ENCODE measurements around the gene SFRP5. TPM values are rescaled to one million over a fixed set of nuclear protein-coding genes. Genes with fewer than 3 reads are reported as not detected.

SFRP5 gene
- total RNA-seq, 1 donor from 2014 or later, result not detected

DNA sequence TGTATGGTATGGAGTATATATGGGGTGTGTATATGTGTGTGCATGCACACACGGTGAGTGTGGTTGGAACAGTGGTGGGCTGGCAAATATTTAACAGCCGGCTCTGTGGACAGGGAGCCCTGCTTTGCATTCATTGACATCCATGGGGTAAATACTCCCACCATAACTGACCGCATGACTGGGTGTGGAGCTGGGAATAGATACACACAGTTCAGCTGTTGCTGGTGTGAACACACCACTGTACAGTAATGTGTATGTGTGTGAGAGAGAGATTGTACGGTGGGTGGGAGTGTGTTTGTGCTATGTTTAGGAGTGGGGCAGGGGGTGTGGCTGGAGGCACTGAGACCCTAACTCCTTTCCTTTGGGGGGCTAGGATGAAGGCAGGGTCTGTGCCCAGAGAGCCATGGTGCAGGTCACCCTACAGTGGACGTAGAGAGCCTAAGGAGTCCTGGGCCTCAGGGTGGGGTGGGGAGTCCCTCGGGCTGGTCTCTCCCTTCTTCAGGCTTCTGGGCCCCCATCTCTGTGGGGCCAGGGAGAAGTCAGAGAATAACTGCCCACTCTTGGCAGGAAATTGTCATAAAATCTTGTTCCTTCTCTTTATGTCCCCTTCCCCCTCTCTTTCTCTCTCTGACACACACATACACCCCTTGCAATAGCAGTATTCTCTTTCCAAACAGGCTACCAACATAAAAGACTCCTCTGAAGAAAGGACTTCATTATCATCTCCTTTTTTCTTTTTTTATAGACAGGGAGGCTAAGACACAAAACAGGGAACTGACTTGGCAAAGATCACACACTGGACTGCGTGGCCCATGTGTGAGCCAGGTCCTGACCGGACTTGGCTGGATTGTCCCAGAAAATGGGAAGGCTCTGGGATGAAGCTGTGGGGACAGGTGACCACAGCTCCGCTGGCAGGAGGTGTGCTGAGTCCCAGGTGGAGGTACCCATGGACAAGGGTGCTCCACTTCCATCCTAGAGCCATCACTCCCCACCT is 3.2 kb downstream of the SFRP5 start:
- peaks cover 61% of the 10 kb centered on the region for H3K27me3 ChIP-seq
- no peak overlapping the region for H3K4me3 Mint-ChIP-seq

DNA sequence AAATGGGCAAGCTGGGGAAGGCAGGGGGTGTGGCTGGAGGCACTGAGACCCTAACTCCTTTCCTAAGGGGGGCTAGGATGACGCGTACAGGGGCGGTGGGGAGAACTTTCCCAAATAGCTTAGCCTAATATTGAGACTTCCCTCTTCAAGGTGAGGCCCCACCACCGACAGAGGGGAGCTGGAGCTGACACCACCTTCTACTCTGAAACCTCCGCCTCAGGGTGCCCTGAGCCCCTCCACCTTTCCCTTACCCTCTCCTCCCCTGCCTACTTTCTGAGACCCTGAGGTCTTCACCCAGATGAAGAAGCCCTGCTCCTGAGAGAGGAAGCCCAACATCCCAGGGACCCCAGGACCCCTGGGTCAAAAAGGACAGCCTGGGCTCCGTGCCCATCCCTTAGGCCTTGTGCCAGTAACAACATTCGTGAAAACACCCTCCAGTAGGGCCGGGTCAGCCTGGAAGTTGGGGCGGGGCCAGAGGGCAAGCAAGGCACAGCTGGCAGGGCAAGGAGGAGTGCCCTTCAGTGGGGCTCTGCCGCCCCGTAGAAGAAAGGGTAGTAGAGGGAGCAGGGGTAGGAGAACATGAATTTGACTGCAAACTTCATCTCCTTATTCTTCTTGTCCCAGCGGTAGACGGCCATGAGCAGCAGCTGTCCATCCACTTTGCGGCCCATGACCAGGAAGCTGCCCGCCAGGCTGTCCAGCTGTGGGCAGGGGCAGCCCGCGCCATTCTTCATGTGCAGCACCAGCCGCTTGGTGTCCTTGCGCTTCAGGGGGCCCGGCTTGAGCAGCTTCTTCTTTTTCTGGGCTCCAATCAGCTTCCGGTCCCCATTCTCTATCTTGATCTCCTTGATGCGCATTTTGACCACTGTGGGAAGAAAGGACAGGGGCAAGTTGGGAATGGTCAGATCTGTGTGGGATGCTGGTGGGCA is 4.5 kb downstream of the SFRP5 start:
- Histone ChIP-seq H3F3A (ENCODE audit: low read depth) (peaks cover 17% of the 10 kb centered on the region), H2AFZ (replicated peaks) (no peak overlapping the region), H3K9me3 (ENCODE audit: low read depth) (no peaks in the 10 kb centered on the region), H3K4me3 (no peak overlapping the region), H3K4me2 (no peak overlapping the region), H3K27me3 (peaks cover 47% of the 10 kb centered on the region), H3K9ac (no peak overlapping the region), H4K20me1 (ENCODE audit: low read depth) (peaks cover 37% of the 10 kb centered on the region), H3K4me1 (peaks cover 14% of the 10 kb centered on the region), H3K27ac (no peak overlapping the region), H3K79me2 (ENCODE audit: low read depth) (no peaks in the 10 kb centered on the region), H3K36me3 (no peaks in the 10 kb centered on the region)
- H3K4me3 Mint-ChIP-seq, result no peak overlapping the region
- peaks cover 2% of the 10 kb centered on the region for H3K36me3 Mint-ChIP-seq
- no peaks in the 10 kb centered on the region for H3K9me3 Mint-ChIP-seq
- no peak for DNase-seq (ENCODE audit: low spot score)
- H3K4me1 Mint-ChIP-seq, result peaks cover 18% of the 10 kb centered on the region
- TF ChIP-seq, protein P1, sequence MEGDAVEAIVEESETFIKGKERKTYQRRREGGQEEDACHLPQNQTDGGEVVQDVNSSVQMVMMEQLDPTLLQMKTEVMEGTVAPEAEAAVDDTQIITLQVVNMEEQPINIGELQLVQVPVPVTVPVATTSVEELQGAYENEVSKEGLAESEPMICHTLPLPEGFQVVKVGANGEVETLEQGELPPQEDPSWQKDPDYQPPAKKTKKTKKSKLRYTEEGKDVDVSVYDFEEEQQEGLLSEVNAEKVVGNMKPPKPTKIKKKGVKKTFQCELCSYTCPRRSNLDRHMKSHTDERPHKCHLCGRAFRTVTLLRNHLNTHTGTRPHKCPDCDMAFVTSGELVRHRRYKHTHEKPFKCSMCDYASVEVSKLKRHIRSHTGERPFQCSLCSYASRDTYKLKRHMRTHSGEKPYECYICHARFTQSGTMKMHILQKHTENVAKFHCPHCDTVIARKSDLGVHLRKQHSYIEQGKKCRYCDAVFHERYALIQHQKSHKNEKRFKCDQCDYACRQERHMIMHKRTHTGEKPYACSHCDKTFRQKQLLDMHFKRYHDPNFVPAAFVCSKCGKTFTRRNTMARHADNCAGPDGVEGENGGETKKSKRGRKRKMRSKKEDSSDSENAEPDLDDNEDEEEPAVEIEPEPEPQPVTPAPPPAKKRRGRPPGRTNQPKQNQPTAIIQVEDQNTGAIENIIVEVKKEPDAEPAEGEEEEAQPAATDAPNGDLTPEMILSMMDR (IDR thresholded peaks at IDR 0.05), result no peak
- TF ChIP-seq EZH2phosphoT487 (IDR thresholded peaks at IDR 0.05), result no peak
- no peak for TF ChIP-seq EZH2 (IDR thresholded peaks at IDR 0.05)
- peaks cover 27% of the 10 kb centered on the region for H3K27me3 Mint-ChIP-seq (ENCODE audit: insufficient read depth, low read depth)
- H3K27ac Mint-ChIP-seq, result no peak overlapping the region

More for the DNA sequence above, 3.2 kb downstream of the SFRP5 start:
- H4K20me1 ChIP-seq (ENCODE audit: low read depth), result peaks cover 30% of the 10 kb centered on the region
- TF ChIP-seq EZH2 (IDR thresholded peaks at IDR 0.05), result no peak
- TF ChIP-seq, protein P1 (IDR thresholded peaks at IDR 0.05), result no peak
- TF ChIP-seq EZH2phosphoT487 (IDR thresholded peaks at IDR 0.05), result no peak
- no peak overlapping the region for H3K27ac ChIP-seq
- peaks cover under 1% of the 10 kb centered on the region for H3K4me1 ChIP-seq
- no peak for DNase-seq (ENCODE audit: low spot score)
- no peaks in the 10 kb centered on the region for H3K9me3 ChIP-seq (ENCODE audit: low read depth)
- Mint-ChIP-seq H3K9me3 (no peaks in the 10 kb centered on the region), H3K27me3 (ENCODE audit: insufficient read depth, low read depth) (peaks cover 38% of the 10 kb centered on the region), H3K27ac (no peak overlapping the region), H3K4me1 (peaks cover 8% of the 10 kb centered on the region), H3K36me3 (peaks cover 2% of the 10 kb centered on the region)
- H2AFZ ChIP-seq (replicated peaks), result no peak overlapping the region
- no peaks in the 10 kb centered on the region for H3K36me3 ChIP-seq
- H3F3A ChIP-seq (ENCODE audit: low read depth), result peaks cover 14% of the 10 kb centered on the region
- no peak overlapping the region for H3K4me2 ChIP-seq
- H3K9ac ChIP-seq, result no peak overlapping the region
- H3K79me2 ChIP-seq (ENCODE audit: low read depth), result no peaks in the 10 kb centered on the region
- no peak overlapping the region for H3K4me3 ChIP-seq

DNA sequence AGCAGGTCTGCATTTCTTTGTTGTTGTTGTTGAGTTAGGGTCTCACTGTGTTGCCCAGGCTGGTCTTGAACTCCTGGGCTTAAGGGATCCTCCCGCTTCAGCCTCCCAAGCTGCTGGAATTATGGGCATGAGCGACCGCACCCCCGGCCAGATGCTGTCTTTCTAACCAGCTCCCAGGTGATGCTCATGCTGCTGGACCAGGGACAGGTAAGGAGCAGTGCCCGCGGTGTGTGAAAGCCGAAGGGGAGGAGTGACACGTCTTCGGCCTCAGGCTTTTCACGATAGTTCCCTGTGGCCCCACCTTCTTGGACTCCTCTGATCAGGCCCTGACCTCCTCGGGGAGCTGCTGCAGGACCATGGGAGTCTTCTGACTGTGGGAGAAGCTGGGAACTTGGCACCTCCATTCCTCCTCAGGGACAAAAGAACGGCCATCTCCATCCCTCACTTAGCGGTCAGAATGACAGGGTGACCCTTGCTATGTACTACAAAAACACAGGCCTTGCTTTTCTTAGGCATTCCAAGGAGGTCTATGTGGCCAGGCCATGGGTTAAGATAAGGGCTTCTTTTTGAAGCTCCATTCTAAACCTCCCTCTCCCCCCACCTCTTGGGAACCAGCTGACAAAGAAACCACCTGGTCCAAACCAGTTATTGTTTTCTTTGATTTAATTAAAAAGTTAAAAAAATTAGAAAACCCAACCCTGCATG is 5.5 kb downstream of the SFRP5 start:
- Mint-ChIP-seq H3K4me1 (peaks cover 20% of the 10 kb centered on the region), H3K27ac (no peak overlapping the region), H3K36me3 (peaks cover 6% of the 10 kb centered on the region), H3K4me3 (no peak overlapping the region), H3K9me3 (no peaks in the 10 kb centered on the region), H3K27me3 (ENCODE audit: insufficient read depth, low read depth) (peaks cover 21% of the 10 kb centered on the region)
- Histone ChIP-seq H3F3A (ENCODE audit: low read depth) (peaks cover 13% of the 10 kb centered on the region), H3K79me2 (ENCODE audit: low read depth) (no peaks in the 10 kb centered on the region), H3K27me3 (peaks cover 37% of the 10 kb centered on the region), H4K20me1 (ENCODE audit: low read depth) (peaks cover 43% of the 10 kb centered on the region), H3K36me3 (no peaks in the 10 kb centered on the region), H3K27ac (no peak overlapping the region), H3K9ac (no peak overlapping the region), H2AFZ (replicated peaks) (no peak overlapping the region), H3K9me3 (ENCODE audit: low read depth) (no peaks in the 10 kb centered on the region), H3K4me1 (peaks cover 15% of the 10 kb centered on the region), H3K4me3 (no peak overlapping the region), H3K4me2 (no peak overlapping the region)
- no peak for DNase-seq (ENCODE audit: low spot score)
- no peak for TF ChIP-seq EZH2 (IDR thresholded peaks at IDR 0.05)
- TF ChIP-seq EZH2phosphoT487 (IDR thresholded peaks at IDR 0.05), result no peak
- TF ChIP-seq, protein P1 (IDR thresholded peaks at IDR 0.05), result no peak
